Tibial artery (tissue), 4 donors: ENCODE results near the gene MNX1.

Experiments
- DNase-seq, 2 donors: peaks; one replicate each; pipeline ENCODE4 v3.0.0-alpha.2; 2019
- H3K27ac ChIP-seq, 2 donors: fragments of 200-600 bp; sonication (generic) in 1 of 2; 1 replicate in 1 of 2; 2 replicates in 1 of 2; pipeline ENCODE4 v1.5.1; 2018 to 2019; ENCODE audit warnings: mild to moderate bottlenecking in 1 of 2
- H3K27me3 ChIP-seq, 2 donors: fragments of 200-600 bp; sonication (generic) in 1 of 2; one replicate each; pipeline versions ENCODE4 v1.5.1 to v1.6.0; 2016 to 2019
- H3K36me3 ChIP-seq, 3 donors: fragments of 200-600 bp; sonication (generic) in 2 of 3; one replicate each; pipeline ENCODE4 v1.5.1; 2016 to 2019; ENCODE audit warnings: mild to moderate bottlenecking in 2 of 3
- H3K4me1 ChIP-seq, 4 donors: fragments of 200-600 bp; sonication (generic) in 2 of 4; 1 replicate in 3 of 4; 2 replicates in 1 of 4; pipeline ENCODE4 v1.5.1; 2016 to 2019
- H3K4me3 ChIP-seq, 2 donors: fragments of 200-600 bp; sonication (generic) in 1 of 2; 1 replicate in 1 of 2; 2 replicates in 1 of 2; pipeline ENCODE4 v1.5.1; 2018 to 2019; ENCODE audit warnings: mild to moderate bottlenecking in 2 of 2
- H3K9me3 ChIP-seq, 3 donors: fragments of 200-600 bp; sonication (generic) in 1 of 3; one replicate each; pipeline ENCODE4 v1.5.1; 2016 to 2019
- CTCF ChIP-seq, 2 experiments: fragments of 200-600 bp in 1 of 2; fragments of 450-650 bp in 1 of 2; IDR thresholded peaks; one replicate each; pipeline ENCODE4 v1.5.1; 2017 to 2019; ENCODE audit warnings: antibody characterized with exemption in 2 of 2, mild to moderate bottlenecking in 1 of 2, moderate library complexity in 1 of 2
- intact Hi-C: fragments of 100-400 bp; cut with DNase I; formaldehyde crosslinking; loops from one replicate; pipeline ENCODE4 v1.15.0; 2023; ENCODE audit warnings: low total_unique reads

The MNX1 gene

GRCh38 chr7:157001920-157002818, 8.3 kb downstream of the MNX1 start:
- peak in 1 of 2 donors; percentile 51 for DNase-seq
- Histone ChIP-seq H3K4me1 (peaks cover 0 to 57% (median 48%) of the 10 kb centered on the region in 4 donors), H3K27ac (no peak overlapping the region), H3K36me3 (no peaks in the 10 kb centered on the region), H3K27me3 (peaks cover 8 to 98% of the 10 kb centered on the region in 2 donors), H3K4me3 (no peak overlapping the region), H3K9me3 (peaks cover 0 to 3% (median 0%) of the 10 kb centered on the region in 3 donors)
- intact Hi-C loops: no loop called here
- no peak for TF ChIP-seq CTCF (IDR thresholded peaks at IDR 0.05)

DNA sequence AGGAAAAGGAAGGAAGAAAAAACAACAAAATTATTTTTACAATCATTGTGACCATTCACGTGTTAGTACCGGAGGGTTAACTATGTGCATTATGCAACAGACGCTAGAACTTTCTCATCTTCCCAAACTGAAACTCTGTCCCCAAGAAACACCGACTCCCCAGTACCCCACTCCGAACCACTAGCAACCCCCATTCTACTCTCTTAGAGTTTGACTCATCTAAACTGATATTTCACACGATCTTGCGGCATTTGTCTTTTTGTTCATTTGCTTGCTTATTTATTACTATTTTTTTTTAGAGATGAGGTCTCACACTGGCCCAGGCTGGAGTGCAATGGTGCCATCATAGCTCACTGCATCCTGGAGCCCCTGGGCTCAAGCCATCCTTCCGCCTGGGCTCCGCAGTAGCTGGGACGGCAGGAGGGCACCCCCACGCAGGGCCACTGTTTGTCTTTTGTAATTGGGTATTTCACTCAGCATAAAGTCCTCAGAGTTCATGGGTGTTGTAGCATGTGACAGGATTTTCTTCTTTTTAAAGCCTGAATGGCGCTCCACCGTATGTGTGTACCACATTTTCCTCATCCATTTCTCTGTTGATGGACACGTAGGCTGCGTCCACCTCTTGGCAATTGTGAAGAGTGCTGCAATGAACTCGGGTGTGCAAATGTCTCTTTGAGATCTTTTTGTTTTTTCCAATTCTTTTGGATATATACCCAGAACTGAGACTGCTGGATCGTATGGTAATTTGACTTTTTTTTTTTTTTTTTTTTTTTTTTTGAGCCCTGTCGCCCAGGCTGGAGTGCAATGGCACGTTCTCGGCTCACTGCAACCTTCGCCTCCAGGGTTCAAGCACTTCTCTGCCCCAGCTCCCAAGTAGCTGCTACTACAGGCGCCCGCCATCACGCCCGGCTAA, 9.5 kb downstream of the MNX1 start:
- peak overlapping the region; percentile 39 to 50 for H3K4me3 ChIP-seq

GRCh38 chr7:156999958-157000726, 10.3 kb downstream of the MNX1 start:
- peaks cover 0 to 50% (median 43%) of the 10 kb centered on the region in 4 donors for H3K4me1 ChIP-seq
- no peak overlapping the region for H3K27ac ChIP-seq

More for the DNA sequence above, 9.5 kb downstream of the MNX1 start:
- no peak for TF ChIP-seq CTCF (IDR thresholded peaks at IDR 0.05)
- Histone ChIP-seq H3K27ac (no peak overlapping the region), H3K9me3 (peaks cover 0 to 6% (median 0%) of the 10 kb centered on the region in 3 donors), H3K27me3 (peaks cover 7 to 94% of the 10 kb centered on the region in 2 donors), H3K4me1 (peaks cover 0 to 57% (median 48%) of the 10 kb centered on the region in 4 donors), H3K36me3 (no peaks in the 10 kb centered on the region)
- DNase-seq: peak in 1 of 2 donors; percentile 17
- intact Hi-C loops: no loop called here

GRCh38 chr7:156998988-156999957, 11.2 kb downstream of the MNX1 start:
- DNase-seq: peak in 1 of 2 donors; percentile 44
- Histone ChIP-seq H3K9me3 (peaks cover 0 to 6% (median 0%) of the 10 kb centered on the region in 3 donors), H3K4me3 (peak overlapping the region; percentile 39 to 50), H3K4me1 (peaks cover 0 to 44% (median 37%) of the 10 kb centered on the region in 4 donors), H3K27me3 (peaks cover 3 to 84% of the 10 kb centered on the region in 2 donors), H3K36me3 (no peaks in the 10 kb centered on the region), H3K27ac (no peak overlapping the region)
- intact Hi-C loops: no loop called here
- no peak for TF ChIP-seq CTCF (IDR thresholded peaks at IDR 0.05)

More at GRCh38 chr7:156999958-157000726, 10.3 kb downstream of the MNX1 start:
- no peak for TF ChIP-seq CTCF (IDR thresholded peaks at IDR 0.05)
- Histone ChIP-seq H3K36me3 (no peaks in the 10 kb centered on the region), H3K4me3 (peak overlapping the region; percentile 39 to 50), H3K9me3 (peaks cover 0 to 6% (median 0%) of the 10 kb centered on the region in 3 donors), H3K27me3 (peaks cover 3 to 93% of the 10 kb centered on the region in 2 donors)
- DNase-seq: peak in 1 of 2 donors; percentile 47
- intact Hi-C loops: no loop called here
